Measurements from ENCODE around the gene TOP2A.

Gene TOP2A

GRCh38 chr17:40417609-40418427 lies at the start of gene TOP2A:
TOP2A (minus strand) TSS chr17:40417896; CDS start chr17:40417791, 105 bp downstream.
- peak; percentile 81 to 88 for DNase-seq (ENCODE audit: low read depth in 2 of 2, low spot score in 1 of 2)

- DNase-seq (ENCODE audit: low read depth in 2 of 2, low spot score in 1 of 2), result no peak
Measured at GRCh38 chr17:40467281-40467867, 49.7 kb upstream of the TOP2A start.

- no peak for DNase-seq (ENCODE audit: low read depth in 2 of 2, low spot score in 1 of 2)
Measured at GRCh38 chr17:40466298-40466971, 48.7 kb upstream of the TOP2A start.

GRCh38 chr17:40464392-40464855 lies 46.7 kb upstream of the TOP2A start:
- DNase-seq (ENCODE audit: low read depth in 2 of 2, low spot score in 1 of 2), result no peak

- DNase-seq (ENCODE audit: low read depth in 2 of 2, low spot score in 1 of 2), result no peak
Measured at GRCh38 chr17:40463122-40463550, 45.4 kb upstream of the TOP2A start.

- DNase-seq (ENCODE audit: low read depth in 2 of 2, low spot score in 1 of 2), result no peak
Measured at GRCh38 chr17:40462343-40463121, 44.8 kb upstream of the TOP2A start.

GRCh38 chr17:40461732-40462342 lies 44.1 kb upstream of the TOP2A start:
- no peak for DNase-seq (ENCODE audit: low read depth in 2 of 2, low spot score in 1 of 2)

GRCh38 chr17:40460968-40461731 lies 43.5 kb upstream of the TOP2A start:
- DNase-seq (ENCODE audit: low read depth in 2 of 2, low spot score in 1 of 2), result no peak

GRCh38 chr17:40460604-40460967 lies 42.9 kb upstream of the TOP2A start:
- DNase-seq (ENCODE audit: low read depth in 2 of 2, low spot score in 1 of 2), result no peak

- no peak for DNase-seq (ENCODE audit: low read depth in 2 of 2, low spot score in 1 of 2)
Measured at GRCh38 chr17:40459636-40460603, 42.2 kb upstream of the TOP2A start.

- no peak for DNase-seq (ENCODE audit: low read depth in 2 of 2, low spot score in 1 of 2)
Measured at GRCh38 chr17:40458851-40459482, 41.3 kb upstream of the TOP2A start.

- no peak for DNase-seq (ENCODE audit: low read depth in 2 of 2, low spot score in 1 of 2)
Measured at GRCh38 chr17:40457964-40458791, 40.5 kb upstream of the TOP2A start.

- DNase-seq (ENCODE audit: low read depth in 2 of 2, low spot score in 1 of 2), result no peak
Measured at GRCh38 chr17:40457369-40457768, 39.7 kb upstream of the TOP2A start.

GRCh38 chr17:40456396-40456951 lies 38.8 kb upstream of the TOP2A start:
- no peak for DNase-seq (ENCODE audit: low read depth in 2 of 2, low spot score in 1 of 2)

GRCh38 chr17:40454613-40454995 lies 36.9 kb upstream of the TOP2A start:
- no peak for DNase-seq (ENCODE audit: low read depth in 2 of 2, low spot score in 1 of 2)

GRCh38 chr17:40453881-40454612 lies 36.4 kb upstream of the TOP2A start:
- no peak for DNase-seq (ENCODE audit: low read depth in 2 of 2, low spot score in 1 of 2)
